ENCODE data around the gene ELF4. TPM values are rescaled to one million over a fixed set of nuclear protein-coding genes. Genes with fewer than 3 reads are reported as not detected.

Gene ELF4
- total RNA-seq, 1 experiment from 2014 or later: 19.5 TPM

DNA sequence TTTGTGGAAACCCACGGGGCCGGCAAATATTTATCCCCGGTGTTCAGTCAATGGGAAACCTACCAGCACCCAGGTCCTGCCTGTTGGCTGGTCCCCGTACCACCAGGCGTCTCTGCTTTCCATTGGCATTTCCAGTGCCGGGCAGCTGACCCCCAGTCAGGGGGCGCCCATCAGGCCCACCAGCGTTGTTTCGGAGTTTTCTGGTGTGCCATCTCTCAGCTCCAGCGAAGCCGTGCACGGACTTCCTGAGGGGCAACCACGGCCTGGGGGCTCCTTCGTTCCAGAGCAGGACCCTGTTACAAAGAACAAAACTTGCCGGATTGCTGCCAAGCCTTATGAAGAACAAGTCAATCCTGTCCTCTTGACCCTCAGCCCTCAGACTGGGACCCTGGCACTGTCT, 95.1 kb downstream of the ELF4 start:
- H3K4me3 Mint-ChIP-seq (ENCODE audit: unreplicated experiment): no peak overlapping the region
- no peak overlapping the region for H3K27ac Mint-ChIP-seq (ENCODE audit: low read depth, unreplicated experiment)
- peaks cover 11% of the 10 kb centered on the region for H3K36me3 Mint-ChIP-seq (ENCODE audit: insufficient read depth, unreplicated experiment)
- CTCF ChIA-PET: no interaction called here
- H3K9me3 Mint-ChIP-seq (ENCODE audit: unreplicated experiment): no peaks in the 10 kb centered on the region
- POLR2A ChIA-PET: no interaction called here
- TF ChIP-seq, protein P1, sequence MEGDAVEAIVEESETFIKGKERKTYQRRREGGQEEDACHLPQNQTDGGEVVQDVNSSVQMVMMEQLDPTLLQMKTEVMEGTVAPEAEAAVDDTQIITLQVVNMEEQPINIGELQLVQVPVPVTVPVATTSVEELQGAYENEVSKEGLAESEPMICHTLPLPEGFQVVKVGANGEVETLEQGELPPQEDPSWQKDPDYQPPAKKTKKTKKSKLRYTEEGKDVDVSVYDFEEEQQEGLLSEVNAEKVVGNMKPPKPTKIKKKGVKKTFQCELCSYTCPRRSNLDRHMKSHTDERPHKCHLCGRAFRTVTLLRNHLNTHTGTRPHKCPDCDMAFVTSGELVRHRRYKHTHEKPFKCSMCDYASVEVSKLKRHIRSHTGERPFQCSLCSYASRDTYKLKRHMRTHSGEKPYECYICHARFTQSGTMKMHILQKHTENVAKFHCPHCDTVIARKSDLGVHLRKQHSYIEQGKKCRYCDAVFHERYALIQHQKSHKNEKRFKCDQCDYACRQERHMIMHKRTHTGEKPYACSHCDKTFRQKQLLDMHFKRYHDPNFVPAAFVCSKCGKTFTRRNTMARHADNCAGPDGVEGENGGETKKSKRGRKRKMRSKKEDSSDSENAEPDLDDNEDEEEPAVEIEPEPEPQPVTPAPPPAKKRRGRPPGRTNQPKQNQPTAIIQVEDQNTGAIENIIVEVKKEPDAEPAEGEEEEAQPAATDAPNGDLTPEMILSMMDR (IDR thresholded peaks at IDR 0.05; ENCODE audit: unreplicated experiment): no peak
- peaks cover 12% of the 10 kb centered on the region for H3K27me3 Mint-ChIP-seq (ENCODE audit: insufficient read depth, unreplicated experiment)
- no peaks in the 10 kb centered on the region for H3K4me1 Mint-ChIP-seq (ENCODE audit: insufficient read depth, unreplicated experiment)
- intact Hi-C loops (cut with micrococcal nuclease): no loop called here
- no TSS peak for BruUV-seq (replicated peaks)
- no peak for DNase-seq (ENCODE audit: unreplicated experiment)

Other genes with a start within 250 kb of the ELF4 start
- 30.3 and 48.3 TPM in 2 replicates for gene UTP14A, start 204.3 kb downstream of the ELF4 start, total RNA-seq (2022)
- 2.9 and 5.1 TPM in 2 replicates for gene BCORL1, start 127.9 kb downstream of the ELF4 start, total RNA-seq (2022)
- 43.2 and 45.3 TPM in 2 replicates for gene AIFM1, start 55.3 kb upstream of the ELF4 start, total RNA-seq (2022)
- not detected in 2 replicates for gene RAB33A, start 61.5 kb upstream of the ELF4 start, total RNA-seq (2022)
- 5.5 and 6.6 TPM in 2 replicates for gene ZNF280C, start 158.4 kb upstream of the ELF4 start, total RNA-seq (2022)
- gene SLC25A14, start 229.4 kb upstream of the ELF4 start, total RNA-seq (2022): 12.5 and 13.7 TPM in 2 replicates